ENCODE results near the gene NLK.
"Not testable (repeated sequence)": the region's sequence is repeated elsewhere in the genome, so short reads cannot be mapped to it uniquely, and the experiment has no call there.

The NLK gene

GRCh38 chr17:28232966-28233870, 190.7 kb downstream of the NLK start:
- not testable (repeated sequence) for DNase-seq (ENCODE audit: low spot score)

- DNase-seq (ENCODE audit: low spot score): not testable (repeated sequence)
Observed at GRCh38 chr17:28233872-28234856, 191.7 kb downstream of the NLK start.

- DNase-seq (ENCODE audit: low spot score): not testable (repeated sequence)
Observed at GRCh38 chr17:28235066-28235700, 192.7 kb downstream of the NLK start.

- not testable (repeated sequence) for DNase-seq (ENCODE audit: low spot score)
Observed at GRCh38 chr17:28236033-28236653, 193.7 kb downstream of the NLK start.

- DNase-seq (ENCODE audit: low spot score): not testable (repeated sequence)
Observed at GRCh38 chr17:28238547-28239270, 196.2 kb downstream of the NLK start.

GRCh38 chr17:28239271-28239624, 196.8 kb downstream of the NLK start:
- no peak for DNase-seq (ENCODE audit: low spot score)

- DNase-seq (ENCODE audit: low spot score): no peak
Observed at GRCh38 chr17:28240688-28241340, 198.3 kb downstream of the NLK start.

- DNase-seq (ENCODE audit: low spot score): no peak
Observed at GRCh38 chr17:28242791-28243190, 200.3 kb downstream of the NLK start.

GRCh38 chr17:28243268-28243667, 200.8 kb downstream of the NLK start:
- DNase-seq (ENCODE audit: low spot score): not testable (repeated sequence)

- no peak for DNase-seq (ENCODE audit: low spot score)
Observed at GRCh38 chr17:28244446-28244845, 202.0 kb downstream of the NLK start.
